Fibroblast of mammary gland (primary cell): ENCODE data around the gene FHL3.

ENCODE experiments used
- DNase-seq: peaks from one replicate; pipeline ENCODE4 v3.0.0-alpha.2; 2010; ENCODE audit warnings: low read depth
- H3K4me3 ChIP-seq: 2 replicates; pipeline ENCODE4 v1.5.1; 2011; ENCODE audit warnings: low read depth, mild to moderate bottlenecking, low read length, moderate library complexity; ENCODE audit not compliant: control insufficient read depth
- CTCF ChIP-seq: conservative IDR thresholded peaks from 2 replicates; pipeline ENCODE4 v1.5.1; 2011; ENCODE audit warnings: low read depth, low read length, inconsistent platforms; ENCODE audit not compliant: control insufficient read depth, insufficient read depth

FHL3 gene

GRCh38 chr1:38000529-38001455 is 4.5 kb downstream of the FHL3 start:
- H3K4me3 ChIP-seq: peak overlapping the region; percentile 24
- DNase-seq: peak; percentile 88

GRCh38 chr1:38000233-38000528 is 5.1 kb downstream of the FHL3 start:
- no peak for TF ChIP-seq CTCF
- H3K4me3 ChIP-seq: peak overlapping the region; percentile 16
- DNase-seq: no peak

More at GRCh38 chr1:38000529-38001455, 4.5 kb downstream of the FHL3 start:
- TF ChIP-seq CTCF: no peak

- peak overlapping the region; percentile 16 for H3K4me3 ChIP-seq
- DNase-seq: peak; percentile 70
- TF ChIP-seq CTCF: no peak
Measured at GRCh38 chr1:37999430-38000232, 5.7 kb downstream of the FHL3 start.

- no peak overlapping the region for H3K4me3 ChIP-seq
- DNase-seq: no peak
- TF ChIP-seq CTCF: no peak
Measured at GRCh38 chr1:37998913-37999429, 6.3 kb downstream of the FHL3 start.

- no peak for TF ChIP-seq CTCF
Measured at GRCh38 chr1:37998089-37998808, 7.1 kb downstream of the FHL3 start.

GRCh38 chr1:37997256-37998088 is 7.8 kb downstream of the FHL3 start:
- no peak for TF ChIP-seq CTCF
- no peak overlapping the region for H3K4me3 ChIP-seq
- DNase-seq: no peak

More at GRCh38 chr1:37998089-37998808, 7.1 kb downstream of the FHL3 start:
- H3K4me3 ChIP-seq: no peak overlapping the region
- no peak for DNase-seq
